Mesenteric fat pad (tissue), 1 donor: ENCODE measurements around the gene TMEM163. TPM values are rescaled to one million over a fixed set of nuclear protein-coding genes. Genes with fewer than 3 reads are reported as not detected.
"Not testable (repeated sequence)": the region's sequence is repeated elsewhere in the genome, so short reads cannot be mapped to it uniquely, and the experiment has no call there.

Source experiments
- DNase-seq: peaks from one replicate; pipeline ENCODE4 v3.0.0-alpha.2; 2020; ENCODE audit warnings: low spot score
- total RNA-seq: library from RNA; stranded (reverse); fragmentation: NEBNext Ultra II Directional; extraction: Animal tissue kit (Norgen Biotek cat#: 25700); gene quantifications from one replicate; pipeline ENCODE4 v1.2.1, GENCODE V29; 2021
- donor health status: DM: yes; HTN: yes; CAD: no.

Gene TMEM163
- total RNA-seq, 1 donor from 2014 or later = 1.9 TPM

GRCh38 chr2:134623046-134623445 lies 95.8 kb downstream of the TMEM163 start:
- no peak for DNase-seq

DNA sequence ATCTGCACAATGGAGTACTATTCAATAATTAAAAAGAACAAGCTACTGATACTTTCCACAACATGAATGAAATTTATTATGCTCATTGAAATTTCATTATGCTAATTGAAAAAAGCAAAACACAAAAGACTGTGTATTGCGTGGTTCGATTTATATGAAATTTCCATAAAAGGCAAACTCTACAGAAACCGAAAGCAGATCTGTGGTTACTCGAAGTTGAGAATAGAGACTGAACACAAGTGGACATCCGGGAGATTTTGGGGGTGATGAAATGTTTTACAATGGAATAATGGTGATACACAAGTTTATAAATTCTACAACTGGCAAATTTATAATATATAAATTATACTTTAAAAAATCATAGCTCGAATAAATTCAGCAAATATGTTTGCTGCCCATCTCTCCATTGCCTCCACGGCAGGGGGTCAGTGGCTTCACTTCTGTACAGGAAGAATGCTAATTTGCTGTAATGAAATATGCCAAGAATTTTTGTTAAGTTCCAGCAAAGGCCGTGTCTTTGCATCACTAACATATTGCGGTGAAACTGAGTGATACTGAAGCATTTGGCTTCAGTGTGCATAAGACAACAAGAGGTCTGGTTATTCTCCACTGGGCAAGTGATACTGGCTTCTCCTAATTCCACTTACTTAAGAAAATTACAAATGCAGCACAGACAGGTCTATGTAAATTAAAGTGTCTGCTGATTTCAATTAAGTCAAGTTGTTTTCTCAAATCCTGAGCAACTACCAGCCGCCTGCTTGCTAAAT lies 96.7 kb downstream of the TMEM163 start:
- no peak for DNase-seq

- DNase-seq = no peak
Observed at GRCh38 chr2:134619250-134619649, 99.5 kb downstream of the TMEM163 start.

DNA sequence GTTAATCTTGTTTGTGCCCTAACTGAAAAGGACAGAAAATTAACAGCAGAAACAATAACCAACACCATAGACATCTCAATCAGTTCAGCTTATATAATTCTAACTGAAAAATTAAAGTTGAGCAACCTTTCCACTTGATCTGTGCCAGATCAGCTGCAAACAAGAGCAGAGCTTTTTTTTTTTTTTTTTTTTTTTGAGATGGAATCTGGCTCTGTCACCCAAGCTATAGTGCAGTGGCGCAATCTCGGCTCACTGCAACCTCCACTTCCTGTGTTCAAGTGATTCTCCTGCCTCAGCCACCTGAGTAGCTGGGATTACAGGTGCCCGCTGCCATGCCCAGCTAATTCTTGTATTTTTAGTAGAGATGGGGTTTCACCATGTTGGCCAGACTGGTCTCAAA lies 103.3 kb downstream of the TMEM163 start:
- DNase-seq = not testable (repeated sequence)

DNA sequence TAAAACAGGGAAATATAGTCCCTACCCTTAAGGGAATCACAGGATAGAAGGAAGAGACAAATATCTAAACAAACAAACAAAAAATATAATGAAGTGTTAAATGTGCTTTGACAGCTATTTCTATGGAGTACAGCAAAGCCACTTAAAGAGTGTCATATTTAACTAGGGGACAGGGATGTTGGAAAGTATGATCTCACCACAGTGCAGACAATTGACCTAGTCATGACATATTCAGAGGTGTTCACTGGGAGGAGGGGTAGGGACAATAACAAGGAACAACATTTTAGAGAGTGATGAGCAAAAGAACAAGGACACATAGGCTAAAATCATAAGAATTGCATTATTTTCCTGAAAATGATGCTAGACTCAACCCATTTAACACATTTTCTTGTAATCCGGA lies 107.5 kb downstream of the TMEM163 start:
- DNase-seq = no peak

GRCh38 chr2:134610871-134611270 lies 107.9 kb downstream of the TMEM163 start:
- no peak for DNase-seq

GRCh38 chr2:134609924-134610513 lies 108.8 kb downstream of the TMEM163 start:
- no peak for DNase-seq

- DNase-seq = no peak
Observed at GRCh38 chr2:134603966-134604365, 114.8 kb downstream of the TMEM163 start.

DNA sequence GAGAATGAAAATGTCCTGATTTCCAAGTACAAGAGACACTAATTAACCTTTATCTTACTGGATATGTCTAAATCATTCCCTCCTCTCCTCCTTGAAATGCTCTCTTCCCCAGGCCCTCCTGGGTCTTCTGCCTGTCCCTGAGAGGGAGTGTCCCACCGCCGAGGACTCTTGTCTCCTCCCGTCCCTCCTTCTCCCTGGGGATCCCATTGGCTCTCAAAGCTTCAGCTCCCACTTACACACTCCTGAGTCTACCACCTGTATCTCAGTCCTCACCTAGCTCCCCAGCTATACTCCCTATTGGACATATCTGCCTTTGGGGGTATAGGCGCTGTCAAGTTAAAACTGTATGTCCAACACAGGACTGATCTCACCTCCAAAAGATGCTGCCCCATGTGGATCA lies 116.1 kb downstream of the TMEM163 start:
- DNase-seq = no peak

DNA sequence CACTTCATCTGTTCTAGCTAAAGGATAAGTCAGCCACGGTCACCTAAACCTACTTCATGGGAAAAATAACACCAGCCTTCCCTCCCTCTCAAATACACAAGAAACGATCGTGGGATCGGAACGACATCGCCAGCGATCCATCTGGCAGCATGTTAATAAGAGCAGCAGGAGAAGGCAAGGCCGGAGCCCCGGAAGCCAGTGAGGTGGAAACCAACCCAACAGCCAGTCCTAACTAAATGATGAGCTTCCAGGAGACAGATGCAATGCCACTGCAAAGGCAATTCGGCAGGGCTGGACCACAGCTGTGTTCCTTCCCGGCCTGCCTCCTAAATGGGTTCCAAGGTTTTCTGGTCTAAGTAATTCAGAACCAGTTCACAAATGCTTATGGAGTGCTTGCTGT lies 117.5 kb downstream of the TMEM163 start:
- no peak for DNase-seq

GRCh38 chr2:134600208-134600607 lies 118.6 kb downstream of the TMEM163 start:
- no peak for DNase-seq

GRCh38 chr2:134599236-134599635 lies 119.6 kb downstream of the TMEM163 start:
- no peak for DNase-seq

DNA sequence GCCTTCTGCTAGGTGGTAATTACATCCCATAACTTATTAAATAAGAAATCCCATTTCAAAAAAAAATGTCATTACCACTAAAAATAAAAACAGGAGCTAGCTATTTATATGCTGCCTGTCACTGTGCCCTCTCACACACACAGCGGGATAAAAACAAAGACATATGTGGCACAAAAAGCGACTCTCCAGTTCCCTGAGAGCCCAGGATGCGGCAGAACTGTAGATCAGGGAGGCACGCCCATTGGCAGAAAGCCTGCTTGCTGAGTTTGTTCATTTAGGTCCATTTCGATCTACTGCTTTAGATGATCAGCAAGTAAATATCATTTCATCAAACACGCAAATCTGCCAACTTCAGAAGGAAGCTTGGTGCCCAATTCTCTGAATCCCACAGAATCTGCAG lies 124.4 kb downstream of the TMEM163 start:
- DNase-seq = no peak

GRCh38 chr2:134593519-134593918 lies 125.3 kb downstream of the TMEM163 start:
- DNase-seq = no peak

DNA sequence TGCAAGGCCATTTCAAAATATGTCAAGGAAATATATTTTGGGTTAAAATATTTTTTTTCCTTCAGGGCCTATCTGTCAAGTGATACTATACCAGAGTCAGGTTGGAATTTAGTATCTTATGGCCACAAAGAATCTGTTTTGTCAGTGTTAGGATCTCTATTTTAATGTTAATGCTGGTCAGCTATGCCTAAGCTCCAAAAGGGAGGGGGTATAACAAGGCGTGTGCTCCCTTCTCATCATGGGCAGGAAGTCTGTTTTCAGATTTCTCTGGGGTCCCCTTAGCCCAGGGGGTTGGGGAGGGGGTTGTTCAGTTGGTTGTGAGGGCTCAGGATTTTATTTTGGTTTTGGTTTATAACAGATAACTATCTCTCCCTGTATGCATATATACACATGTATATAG lies 126.4 kb downstream of the TMEM163 start:
- no peak for DNase-seq

DNA sequence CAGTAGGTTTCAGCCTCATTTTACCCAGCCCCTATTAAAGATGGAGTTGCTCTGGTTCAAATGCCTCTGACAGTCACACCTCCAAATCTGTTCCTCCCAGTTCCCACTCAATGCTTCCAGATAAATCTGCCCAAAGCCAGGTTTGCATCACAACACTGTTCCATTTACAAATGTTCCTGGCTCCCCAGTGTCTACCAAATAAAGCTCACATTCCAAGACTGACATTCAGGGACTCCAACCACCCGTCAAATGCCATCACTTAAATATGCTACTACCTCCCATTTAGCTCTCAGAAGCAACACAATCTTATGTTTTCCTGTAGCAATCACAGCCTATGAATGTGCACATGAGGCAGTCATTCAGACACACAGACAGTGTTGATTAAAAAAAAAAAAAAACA lies 127.3 kb downstream of the TMEM163 start:
- no peak for DNase-seq

- no peak for DNase-seq
Observed at GRCh38 chr2:134590679-134591078, 128.1 kb downstream of the TMEM163 start.

GRCh38 chr2:134589171-134590083 lies 129.4 kb downstream of the TMEM163 start:
- DNase-seq = not testable (repeated sequence)

GRCh38 chr2:134588556-134588955 lies 130.2 kb downstream of the TMEM163 start:
- DNase-seq = no peak

GRCh38 chr2:134586326-134586965 lies 132.4 kb downstream of the TMEM163 start:
- DNase-seq = no peak

DNA sequence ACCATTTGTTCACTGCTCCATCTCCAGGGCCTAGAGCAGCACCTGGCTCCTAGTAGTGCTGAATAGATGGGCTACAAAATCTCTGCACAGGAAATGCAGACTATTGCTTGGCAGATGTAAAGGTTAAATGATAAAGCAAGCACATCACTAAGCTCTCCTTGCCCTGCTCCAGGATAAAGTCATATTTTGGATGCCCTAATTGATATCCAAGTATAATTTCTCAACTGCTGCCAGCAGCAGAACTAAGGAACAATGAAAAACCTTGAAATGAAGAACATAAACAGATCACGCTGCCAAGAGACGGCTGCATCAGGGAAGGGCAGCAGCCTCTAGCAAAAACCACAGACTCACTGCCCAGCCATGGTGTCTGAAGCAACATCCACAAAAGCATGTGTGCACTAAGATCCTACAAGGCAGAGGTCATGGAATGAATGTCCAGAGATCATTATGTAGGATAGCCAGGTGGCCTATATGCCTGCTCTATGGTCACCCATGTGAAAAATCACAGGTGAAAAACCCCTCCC lies 134.7 kb downstream of the TMEM163 start:
- no peak for DNase-seq
